ENCODE results near the gene NPC1.

DNA sequence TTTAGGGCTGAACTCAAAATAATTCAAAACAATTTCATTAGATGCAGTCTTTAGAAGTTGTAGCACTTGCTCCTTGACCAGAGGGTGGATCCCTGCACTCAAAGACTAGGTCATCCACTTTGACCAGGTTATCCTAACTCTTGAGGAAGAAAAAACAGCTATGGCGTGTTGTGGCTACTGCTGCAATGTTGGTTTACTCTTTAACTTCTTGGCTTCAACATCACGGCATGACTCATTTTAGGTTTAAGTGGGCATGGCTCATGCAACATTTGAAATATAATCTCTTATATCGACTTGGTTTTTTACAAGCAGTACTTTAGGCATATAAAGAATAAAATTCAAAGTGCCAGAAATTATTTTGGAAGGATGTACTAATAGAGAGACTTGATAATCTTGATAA is 41.0 kb upstream of the NPC1 start:
- TF ChIP-seq, protein P1, sequence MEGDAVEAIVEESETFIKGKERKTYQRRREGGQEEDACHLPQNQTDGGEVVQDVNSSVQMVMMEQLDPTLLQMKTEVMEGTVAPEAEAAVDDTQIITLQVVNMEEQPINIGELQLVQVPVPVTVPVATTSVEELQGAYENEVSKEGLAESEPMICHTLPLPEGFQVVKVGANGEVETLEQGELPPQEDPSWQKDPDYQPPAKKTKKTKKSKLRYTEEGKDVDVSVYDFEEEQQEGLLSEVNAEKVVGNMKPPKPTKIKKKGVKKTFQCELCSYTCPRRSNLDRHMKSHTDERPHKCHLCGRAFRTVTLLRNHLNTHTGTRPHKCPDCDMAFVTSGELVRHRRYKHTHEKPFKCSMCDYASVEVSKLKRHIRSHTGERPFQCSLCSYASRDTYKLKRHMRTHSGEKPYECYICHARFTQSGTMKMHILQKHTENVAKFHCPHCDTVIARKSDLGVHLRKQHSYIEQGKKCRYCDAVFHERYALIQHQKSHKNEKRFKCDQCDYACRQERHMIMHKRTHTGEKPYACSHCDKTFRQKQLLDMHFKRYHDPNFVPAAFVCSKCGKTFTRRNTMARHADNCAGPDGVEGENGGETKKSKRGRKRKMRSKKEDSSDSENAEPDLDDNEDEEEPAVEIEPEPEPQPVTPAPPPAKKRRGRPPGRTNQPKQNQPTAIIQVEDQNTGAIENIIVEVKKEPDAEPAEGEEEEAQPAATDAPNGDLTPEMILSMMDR (IDR thresholded peaks at IDR 0.05) = no peak
- TF ChIP-seq, protein P2, sequence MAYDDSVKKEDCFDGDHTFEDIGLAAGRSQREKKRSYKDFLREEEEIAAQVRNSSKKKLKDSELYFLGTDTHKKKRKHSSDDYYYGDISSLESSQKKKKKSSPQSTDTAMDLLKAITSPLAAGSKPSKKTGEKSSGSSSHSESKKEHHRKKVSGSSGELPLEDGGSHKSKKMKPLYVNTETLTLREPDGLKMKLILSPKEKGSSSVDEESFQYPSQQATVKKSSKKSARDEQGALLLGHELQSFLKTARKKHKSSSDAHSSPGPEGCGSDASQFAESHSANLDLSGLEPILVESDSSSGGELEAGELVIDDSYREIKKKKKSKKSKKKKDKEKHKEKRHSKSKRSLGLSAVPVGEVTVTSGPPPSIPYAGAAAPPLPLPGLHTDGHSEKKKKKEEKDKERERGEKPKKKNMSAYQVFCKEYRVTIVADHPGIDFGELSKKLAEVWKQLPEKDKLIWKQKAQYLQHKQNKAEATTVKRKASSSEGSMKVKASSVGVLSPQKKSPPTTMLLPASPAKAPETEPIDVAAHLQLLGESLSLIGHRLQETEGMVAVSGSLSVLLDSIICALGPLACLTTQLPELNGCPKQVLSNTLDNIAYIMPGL (CRISPR knock-in tag; IDR thresholded peaks at IDR 0.05) = no peak
- TF ChIP-seq FOXP1 (CRISPR knock-in tag; IDR thresholded peaks at IDR 0.05; ENCODE audit: borderline replicate concordance) (no peak), NR2C2 (CRISPR knock-in tag; IDR thresholded peaks at IDR 0.05) (no peak), ESRRA (CRISPR knock-in tag; IDR thresholded peaks at IDR 0.05; ENCODE audit: borderline replicate concordance) (no peak), TEAD1 (CRISPR knock-in tag; IDR thresholded peaks at IDR 0.05) (no peak)
- TF ChIP-seq, protein P3, sequence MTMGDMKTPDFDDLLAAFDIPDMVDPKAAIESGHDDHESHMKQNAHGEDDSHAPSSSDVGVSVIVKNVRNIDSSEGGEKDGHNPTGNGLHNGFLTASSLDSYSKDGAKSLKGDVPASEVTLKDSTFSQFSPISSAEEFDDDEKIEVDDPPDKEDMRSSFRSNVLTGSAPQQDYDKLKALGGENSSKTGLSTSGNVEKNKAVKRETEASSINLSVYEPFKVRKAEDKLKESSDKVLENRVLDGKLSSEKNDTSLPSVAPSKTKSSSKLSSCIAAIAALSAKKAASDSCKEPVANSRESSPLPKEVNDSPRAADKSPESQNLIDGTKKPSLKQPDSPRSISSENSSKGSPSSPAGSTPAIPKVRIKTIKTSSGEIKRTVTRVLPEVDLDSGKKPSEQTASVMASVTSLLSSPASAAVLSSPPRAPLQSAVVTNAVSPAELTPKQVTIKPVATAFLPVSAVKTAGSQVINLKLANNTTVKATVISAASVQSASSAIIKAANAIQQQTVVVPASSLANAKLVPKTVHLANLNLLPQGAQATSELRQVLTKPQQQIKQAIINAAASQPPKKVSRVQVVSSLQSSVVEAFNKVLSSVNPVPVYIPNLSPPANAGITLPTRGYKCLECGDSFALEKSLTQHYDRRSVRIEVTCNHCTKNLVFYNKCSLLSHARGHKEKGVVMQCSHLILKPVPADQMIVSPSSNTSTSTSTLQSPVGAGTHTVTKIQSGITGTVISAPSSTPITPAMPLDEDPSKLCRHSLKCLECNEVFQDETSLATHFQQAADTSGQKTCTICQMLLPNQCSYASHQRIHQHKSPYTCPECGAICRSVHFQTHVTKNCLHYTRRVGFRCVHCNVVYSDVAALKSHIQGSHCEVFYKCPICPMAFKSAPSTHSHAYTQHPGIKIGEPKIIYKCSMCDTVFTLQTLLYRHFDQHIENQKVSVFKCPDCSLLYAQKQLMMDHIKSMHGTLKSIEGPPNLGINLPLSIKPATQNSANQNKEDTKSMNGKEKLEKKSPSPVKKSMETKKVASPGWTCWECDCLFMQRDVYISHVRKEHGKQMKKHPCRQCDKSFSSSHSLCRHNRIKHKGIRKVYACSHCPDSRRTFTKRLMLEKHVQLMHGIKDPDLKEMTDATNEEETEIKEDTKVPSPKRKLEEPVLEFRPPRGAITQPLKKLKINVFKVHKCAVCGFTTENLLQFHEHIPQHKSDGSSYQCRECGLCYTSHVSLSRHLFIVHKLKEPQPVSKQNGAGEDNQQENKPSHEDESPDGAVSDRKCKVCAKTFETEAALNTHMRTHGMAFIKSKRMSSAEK (CRISPR knock-in tag; IDR thresholded peaks at IDR 0.05; ENCODE audit: borderline replicate concordance) = no peak
